Kidney capillary endothelial cell (primary cell): ENCODE results near the gene HOMER2.
"Not testable (repeated sequence)": the region's sequence is repeated elsewhere in the genome, so short reads cannot be mapped to it uniquely, and the experiment has no call there.

Source experiments
- DNase-seq: peaks from one replicate; pipeline ENCODE4 v3.0.0-alpha.2; 2018; ENCODE audit warnings: low spot score

Gene HOMER2

DNA sequence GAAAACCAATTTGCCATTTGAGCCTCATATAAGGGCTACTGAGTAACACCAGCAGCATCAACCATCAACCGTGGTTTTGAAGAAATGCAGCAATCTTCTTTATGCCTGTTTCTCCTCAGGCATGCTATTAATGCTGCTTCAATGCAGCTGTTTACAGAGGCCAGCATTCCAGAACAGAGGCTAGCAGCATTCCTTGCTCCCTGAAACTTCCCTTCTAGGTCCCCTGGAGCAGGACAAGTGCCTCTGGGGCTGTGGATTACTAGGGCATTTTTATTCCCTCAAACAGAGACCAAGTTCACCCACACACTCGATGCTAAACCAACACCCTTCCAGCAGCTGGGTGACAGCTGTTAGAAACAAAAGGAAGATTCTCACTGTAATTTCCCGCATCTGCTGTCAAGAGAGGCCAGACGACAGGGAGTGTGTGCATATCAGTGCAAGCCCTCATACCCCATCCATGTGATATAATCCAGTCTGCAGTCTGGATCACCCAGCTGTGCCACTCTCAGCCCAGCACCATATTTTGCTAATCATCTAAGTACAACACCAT lies 57.5 kb downstream of the HOMER2 start:
- no peak for DNase-seq

DNA sequence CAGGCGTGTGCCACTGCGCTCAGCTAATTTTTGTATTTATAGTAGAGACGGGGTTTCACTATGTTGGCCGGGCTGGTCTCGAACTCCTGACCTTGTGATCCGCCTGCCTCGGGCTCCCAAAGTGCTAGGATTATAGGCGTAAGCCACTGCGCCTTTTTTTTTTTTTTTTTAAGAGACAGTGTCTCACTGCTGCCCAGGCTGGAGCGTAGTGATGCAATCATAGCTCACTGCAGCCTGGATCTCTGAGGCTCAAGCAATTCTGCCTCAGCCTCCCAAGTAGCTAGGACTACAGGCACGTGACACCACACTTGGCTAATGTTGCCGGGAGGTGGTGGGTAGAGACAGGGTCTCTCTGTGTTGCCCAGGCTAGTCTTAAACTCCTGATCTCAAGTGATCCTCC lies 59.0 kb downstream of the HOMER2 start:
- DNase-seq: not testable (repeated sequence)

DNA sequence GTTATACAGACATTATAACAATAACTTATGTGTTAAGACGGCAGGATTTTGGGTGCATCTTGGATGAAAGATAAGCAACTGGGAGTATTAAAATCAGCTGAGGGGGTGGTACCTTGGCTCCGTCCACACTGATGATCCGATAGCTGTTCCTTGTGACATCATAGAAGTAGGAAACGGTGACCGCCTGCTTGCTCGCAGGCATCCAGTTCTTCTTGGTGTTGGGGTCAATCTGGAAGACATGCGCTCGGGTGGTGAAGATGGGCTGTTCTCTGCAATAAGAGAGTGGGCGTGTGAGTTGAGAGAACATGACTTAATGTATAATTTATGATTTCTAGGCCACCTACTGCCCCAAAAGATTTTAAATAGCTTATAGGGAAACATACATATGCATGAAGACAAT lies 59.9 kb downstream of the HOMER2 start:
- no peak for DNase-seq

DNA sequence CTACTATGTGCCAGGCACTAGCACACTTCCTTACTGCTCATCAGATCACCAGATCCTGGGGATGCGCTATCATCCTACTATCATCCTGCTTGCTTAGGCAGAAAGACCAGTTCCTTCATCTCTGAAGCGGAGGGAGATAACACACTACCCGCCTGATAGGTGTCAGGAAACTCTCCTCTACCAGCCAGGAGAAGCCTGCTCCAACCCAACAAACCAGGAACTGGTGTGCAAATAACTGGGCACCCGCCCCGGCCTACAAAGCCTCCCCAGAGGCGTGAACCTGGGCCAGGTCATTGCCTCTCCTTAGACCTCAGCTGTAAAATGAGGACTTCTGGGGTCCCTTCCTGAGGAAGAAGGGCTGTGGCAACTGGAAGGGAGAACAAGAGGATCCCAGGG lies 61.5 kb downstream of the HOMER2 start:
- DNase-seq: no peak

DNA sequence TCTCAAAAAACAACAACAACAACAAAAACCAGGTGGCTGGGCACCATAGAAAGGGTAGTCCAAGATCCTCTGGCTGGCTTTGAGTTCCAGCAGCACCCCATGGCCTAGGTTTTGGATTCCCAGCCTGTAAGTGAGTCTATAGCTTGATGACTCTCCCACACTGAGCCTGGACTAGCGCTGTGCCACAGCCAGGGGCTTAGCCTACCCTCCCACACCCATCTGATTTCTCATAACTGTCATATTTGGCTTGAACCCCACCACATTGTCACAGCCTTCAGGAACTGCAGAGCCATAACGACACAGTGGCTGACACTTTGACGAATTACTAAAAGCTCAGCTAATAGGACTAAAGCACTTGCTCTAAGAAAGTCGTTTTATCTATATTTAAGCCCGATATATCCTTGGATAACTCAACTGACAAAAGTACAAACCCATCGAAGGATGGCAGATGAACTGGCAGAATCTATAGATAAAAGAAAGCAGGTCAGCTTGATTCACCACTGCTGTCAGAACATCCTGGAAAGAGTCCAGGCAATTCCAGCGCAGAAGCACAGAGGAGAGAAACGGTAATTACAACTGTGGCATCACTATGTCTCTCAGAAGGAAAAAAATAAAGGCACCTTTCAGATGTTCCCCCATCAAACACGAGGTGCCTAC lies 62.1 kb downstream of the HOMER2 start:
- no peak for DNase-seq

DNA sequence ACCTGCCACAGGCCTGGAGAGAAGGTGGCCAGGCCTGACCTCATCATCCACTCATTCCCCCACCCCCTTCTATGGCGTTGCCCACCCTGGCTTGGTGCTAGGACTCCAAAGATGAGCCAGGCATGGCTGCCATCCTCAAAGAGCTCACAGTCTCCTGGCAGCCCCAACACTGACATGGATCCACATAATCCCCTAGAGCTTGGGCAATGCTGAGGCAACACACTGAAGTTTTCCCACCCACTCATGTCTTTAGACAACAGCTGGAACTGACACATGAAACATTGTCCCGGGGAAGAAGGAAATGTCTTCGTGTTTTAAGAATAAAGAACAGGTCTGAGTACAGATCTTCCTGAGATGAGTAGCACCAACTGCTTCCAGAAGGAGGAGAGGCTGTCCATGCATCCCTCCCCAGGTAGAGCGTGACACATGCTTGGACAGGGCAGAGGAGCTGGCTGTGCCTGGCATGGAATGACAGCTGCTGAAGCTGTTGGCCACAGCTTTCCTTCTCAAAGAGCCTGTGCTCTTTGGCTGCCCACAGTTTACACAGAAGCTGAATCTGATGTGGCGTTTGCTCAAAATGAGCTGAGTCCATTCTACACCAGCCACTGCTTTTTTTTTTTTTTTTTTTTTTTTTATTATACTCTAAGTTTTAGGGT lies 70.1 kb downstream of the HOMER2 start:
- no peak for DNase-seq

DNA sequence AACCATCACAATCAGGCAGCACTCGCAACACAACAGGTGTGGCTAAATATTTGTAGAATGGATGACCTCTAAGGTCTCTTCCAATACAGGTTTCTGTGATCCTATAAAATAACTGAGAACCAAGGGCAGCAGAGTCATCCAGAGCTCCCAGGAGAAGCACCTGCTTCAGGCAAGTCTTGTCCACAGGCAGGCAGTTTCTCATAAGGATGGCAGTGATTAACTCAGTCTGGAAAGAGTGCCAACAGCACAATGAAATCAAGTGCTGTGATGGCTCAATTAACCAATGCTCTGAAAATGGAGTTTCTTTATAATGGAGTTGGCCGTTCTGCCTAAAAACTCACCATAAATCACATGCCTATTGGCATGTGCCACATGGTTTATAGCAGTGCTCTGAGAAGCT lies 70.8 kb downstream of the HOMER2 start:
- no peak for DNase-seq

DNA sequence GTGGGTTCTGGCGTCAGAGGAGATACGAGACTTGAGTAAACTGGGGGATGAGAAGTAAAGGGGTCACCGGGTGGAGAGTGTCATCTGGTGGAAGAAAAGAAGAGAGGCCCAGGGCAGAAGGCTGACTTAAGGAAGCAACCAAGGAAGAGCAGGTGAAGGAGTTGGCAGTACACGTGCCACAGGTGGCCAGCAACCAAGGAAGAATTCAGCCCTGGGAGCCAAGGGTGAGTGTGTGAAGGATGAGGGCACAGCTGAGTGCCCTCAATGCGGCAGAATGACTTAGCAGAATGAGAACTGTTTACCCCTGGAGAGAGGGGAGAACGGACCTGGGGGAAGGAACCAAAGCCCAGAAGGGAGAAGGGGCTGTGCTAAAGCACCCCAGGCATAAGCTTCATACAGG lies 71.8 kb downstream of the HOMER2 start:
- no peak for DNase-seq

DNA sequence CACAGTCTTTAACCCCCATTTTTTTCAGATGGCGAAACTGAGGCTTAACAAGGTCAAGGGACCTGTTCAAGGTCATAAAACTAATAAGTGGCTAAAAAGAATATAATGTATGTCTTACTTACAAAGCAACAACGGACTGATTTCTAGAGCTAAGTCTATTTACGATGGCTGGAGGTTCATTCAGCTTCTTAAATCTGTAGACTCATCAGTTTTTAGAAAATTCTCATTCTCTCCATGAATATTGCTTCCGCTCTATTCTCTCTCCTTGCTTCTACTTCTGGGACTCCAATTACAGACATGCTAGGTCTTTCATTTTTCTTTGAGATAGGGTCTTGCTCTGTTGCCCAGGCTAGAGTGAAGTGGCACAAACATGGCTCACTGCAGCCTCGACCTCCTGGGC lies 74.2 kb downstream of the HOMER2 start:
- no peak for DNase-seq

DNA sequence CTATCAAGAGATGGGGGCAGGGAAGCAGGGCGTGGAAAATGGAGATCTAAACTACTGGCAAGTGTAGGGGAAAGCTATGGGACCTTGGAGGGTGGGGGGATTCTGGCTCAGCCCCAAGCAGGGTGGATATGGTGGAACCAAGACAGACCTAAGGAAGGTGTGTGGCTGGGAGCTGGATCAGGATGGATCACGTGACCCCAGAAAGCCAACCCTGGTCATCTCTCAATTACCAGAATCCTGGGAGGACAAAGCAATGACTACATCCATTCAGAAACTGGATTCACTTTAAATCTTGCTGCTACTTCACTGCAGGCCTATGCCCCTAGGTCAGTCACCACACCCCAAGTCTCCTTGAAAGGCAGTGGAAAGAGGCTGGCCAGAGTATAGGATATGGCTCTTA lies 74.7 kb downstream of the HOMER2 start:
- DNase-seq: no peak

DNA sequence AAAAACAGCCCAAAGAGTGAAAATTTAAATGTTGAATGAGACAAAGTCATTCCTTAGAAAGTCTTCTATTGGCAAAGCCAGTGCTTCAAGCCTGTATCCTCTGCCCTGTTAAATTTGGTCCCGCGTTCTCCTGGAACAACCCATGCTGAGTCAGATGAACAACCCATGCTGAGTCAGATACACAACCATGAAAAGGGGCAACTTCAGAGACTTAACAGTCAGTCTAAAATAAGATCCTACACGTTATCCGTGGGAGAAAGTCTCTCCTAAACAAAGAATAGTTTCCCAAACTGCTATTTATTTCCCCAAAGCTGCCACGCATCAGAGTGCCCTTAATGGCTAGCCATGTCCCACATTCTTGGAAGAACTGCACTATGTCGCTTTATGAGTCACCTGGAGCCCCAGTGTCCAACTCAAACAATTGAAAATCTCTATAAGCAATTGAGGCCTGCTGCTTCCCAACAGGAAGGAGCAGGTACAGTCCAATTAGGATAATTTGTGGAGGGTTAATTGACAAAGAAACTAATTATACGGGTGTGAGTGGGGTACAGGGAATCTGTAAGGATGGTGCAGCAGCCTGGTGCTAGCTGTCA lies 77.0 kb downstream of the HOMER2 start:
- DNase-seq: no peak

DNA sequence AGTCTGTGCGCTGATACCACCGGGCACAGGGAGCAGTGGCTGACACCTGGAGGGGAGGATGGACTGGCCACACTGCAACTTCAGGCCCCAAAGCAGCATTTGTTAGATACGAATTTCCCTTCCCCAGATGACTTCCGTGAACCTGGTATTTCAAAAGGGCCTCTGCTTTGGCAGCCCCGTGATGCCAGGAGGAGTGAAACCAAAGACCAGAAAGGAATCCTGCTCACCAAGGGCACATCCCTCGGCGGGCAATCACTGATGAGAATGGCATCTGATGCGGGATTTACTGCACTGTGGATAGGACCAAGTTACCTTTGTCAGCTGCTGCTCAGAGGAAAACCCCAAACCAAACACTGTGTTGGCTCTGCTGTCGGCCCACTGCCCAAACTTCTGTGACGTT lies 77.6 kb downstream of the HOMER2 start:
- no peak for DNase-seq

DNA sequence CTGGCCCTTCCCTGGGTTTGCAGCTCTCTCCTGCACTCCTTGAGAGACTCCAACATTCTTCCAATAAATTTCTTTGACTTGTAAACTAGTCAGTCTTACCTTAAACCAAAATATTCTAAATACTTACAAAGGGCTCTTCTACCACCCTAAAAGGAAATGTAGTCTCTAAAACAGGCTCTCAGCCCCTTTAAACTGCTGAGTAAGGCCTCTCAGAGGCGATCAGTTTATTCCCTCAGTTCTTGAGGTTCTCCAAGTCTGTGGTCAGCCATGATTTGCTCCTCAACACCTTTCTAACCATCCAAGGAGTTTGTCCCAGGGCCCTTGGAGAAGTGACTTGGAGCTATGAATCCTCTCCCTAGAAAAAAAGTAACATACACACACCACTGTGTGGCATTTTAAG lies 78.3 kb downstream of the HOMER2 start:
- no peak for DNase-seq

DNA sequence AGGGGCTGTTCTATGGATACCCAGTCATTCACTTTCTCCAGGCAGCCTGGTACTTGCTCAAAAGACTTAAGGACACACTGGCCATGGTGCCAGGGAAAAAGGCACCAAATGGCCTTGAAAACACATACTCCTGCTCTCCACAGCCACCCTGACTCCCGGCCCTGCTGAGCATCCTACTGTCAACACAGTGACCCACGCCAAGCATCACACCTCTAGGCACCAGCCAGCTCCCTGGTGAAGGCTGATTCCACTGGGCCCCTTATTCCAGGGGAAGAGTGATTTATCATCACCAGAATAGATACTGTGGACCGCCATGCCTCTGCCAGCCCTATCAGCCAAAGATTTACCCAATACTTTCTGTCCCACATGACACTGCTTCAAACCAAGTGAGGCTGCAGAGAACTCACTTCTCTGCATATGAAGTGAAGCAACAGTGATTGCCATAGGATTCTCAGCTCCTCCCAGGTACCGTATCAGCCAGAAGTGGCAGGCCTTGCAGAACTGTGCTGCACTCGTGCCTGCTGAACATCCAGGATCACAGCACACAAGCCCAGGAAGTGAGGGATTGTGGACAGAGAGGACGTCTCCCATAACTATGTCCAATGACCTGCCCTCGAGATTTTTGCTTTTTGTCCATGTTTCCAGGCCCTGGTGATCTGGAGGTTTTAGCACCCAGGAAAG lies 79.4 kb downstream of the HOMER2 start:
- DNase-seq: no peak

DNA sequence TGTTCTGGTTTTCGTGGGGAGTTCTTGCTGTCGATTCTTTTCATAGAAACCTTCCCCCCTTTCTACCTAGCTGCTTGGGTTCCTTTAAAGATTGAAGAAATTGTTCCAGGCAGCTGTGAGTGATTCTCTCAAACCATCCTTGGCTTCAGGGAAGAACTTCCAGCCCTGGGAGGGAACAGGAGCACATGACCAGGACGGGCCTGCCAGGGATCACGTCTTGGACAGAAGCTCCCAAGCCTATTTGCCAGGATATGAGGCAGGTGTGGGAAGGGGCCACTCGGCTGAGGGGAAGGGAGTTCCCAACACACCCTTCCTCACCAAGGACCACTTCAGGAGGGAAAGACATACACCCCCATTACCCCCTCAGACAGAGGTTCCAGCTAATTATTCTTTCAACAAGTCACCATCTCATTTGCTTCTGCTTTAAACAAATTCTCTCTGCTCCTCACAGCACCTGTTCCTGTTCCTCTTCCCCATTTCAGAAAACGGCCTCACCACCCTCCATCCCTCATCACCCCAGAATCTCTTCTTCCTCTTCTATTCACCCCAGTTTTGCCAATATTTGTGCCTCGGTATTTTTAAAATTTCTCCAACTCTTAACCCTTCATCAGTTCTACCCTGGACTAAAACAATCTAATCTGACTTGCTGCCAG lies 80.6 kb downstream of the HOMER2 start:
- no peak for DNase-seq

DNA sequence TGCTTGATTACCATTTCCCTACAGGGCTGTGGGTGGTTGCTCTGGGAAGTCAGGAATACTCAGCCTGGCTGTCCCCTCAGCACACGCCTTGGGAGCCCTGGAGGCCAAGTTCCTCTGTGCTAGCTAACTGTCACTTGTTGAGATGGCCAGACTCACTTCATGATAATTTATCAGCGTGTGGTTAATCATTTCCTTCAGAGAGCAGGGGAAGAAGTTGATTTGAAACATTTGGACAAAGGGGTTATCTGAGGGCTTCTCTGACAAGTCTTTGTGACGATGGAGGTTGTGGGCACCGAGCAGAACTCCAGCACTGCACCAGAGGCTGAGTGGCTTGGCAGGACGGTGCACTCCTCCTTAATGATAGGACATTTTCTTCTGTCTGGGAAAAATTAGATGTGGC lies 81.2 kb downstream of the HOMER2 start:
- no peak for DNase-seq

DNA sequence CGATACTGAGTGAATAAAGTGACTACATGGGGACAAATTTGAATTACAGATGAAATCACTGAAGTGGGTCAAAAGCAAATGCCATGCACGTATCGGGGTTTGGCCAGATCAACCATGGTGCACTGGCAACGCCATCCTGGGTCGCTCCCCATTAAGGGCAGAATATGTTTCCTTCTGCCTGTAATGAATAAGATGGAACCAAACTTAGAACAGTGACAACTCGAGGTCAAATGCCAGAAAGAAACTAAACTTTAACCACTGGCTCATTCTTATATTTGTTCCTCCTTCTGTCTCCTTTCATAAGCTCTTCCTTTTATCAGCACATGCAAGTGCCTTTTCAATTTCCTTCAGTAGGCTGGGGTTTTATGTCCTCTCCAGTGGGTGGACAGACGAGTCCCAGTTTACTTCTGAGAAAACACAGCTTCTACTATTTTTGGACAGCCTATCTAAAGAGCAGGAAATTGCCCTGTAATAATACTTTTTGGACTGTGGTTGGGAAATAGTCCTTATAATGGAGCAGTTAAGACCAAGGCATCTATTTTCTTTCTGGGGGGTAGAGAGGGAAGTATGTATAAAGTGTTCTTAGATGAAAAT lies 81.7 kb downstream of the HOMER2 start:
- no peak for DNase-seq

DNA sequence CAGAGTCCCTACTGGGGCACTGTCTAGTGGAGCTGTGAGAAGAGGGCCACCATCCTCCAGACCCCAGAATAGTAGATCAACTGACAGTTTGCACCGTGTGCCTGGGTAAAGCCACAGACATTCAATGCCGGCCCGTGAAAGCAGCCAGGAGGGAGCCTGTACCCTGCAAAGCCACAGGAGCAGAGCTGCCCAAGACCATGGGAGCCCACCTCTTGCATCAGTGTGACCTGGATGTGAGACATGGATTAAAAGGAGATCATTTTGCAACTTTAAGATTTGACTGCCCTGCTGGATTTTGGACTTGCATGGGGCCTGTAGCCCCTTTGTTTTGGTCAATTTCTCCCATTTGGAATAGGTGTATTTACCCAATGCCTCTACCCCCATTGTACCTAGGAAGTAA lies 86.5 kb downstream of the HOMER2 start:
- DNase-seq: not testable (repeated sequence)

DNA sequence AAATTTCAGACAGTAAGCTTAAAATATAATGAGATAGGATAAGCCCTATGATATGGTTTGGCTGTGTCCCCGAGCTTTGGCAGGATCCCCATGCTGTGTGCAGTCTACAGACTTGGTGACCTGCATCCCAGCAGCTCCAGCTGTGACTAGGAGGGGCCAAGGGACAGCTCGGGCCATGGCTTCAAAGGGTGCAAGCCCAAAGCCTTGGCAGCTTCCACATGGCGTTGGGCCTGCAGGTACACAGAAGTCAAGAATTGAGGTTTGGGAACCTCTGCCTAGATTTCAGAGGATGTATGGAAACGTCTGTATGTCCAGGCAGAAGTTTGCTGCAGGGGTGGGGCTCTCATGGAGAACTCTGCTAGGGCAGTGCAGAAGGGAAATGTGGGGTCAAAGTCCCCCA lies 86.9 kb downstream of the HOMER2 start:
- DNase-seq: not testable (repeated sequence)

DNA sequence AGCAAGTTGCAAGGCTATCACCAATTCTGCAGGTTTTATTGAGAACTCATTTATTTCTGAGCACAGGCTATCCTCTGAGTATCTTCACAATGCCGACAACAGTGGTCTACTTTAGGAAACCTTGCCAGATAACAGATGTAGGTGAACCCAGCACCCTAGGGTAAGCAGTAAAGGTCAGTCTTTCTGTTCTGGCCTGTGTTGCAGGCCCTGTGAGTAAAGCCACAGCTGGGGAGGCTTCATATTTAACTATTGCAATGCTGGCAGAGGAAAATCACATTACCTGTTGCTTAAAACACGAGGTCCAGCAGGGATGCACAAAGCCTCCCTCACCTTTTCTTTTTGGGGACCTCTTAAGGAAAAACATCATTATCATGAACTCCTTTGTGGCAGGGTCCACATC lies 87.6 kb downstream of the HOMER2 start:
- no peak for DNase-seq

DNA sequence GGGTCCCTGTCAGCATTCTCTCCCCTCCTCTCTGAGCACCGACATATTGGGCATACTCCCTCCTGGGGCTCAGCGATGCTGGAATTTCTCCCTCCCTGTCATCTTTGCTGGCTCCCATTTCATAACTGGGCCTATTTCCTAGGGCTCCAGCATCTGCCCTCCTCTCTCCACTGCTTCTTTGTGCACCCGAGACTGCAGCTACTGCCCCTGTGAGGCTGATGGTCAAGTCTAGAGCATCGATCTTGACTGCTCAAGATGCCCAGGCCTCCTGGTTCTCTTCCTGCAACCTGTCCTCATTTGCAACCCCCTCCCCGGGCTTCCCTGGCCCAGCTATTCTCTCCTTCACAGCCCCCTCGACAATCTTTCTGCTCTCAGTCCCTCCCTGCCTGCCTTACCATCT lies 89.6 kb downstream of the HOMER2 start:
- DNase-seq: no peak

DNA sequence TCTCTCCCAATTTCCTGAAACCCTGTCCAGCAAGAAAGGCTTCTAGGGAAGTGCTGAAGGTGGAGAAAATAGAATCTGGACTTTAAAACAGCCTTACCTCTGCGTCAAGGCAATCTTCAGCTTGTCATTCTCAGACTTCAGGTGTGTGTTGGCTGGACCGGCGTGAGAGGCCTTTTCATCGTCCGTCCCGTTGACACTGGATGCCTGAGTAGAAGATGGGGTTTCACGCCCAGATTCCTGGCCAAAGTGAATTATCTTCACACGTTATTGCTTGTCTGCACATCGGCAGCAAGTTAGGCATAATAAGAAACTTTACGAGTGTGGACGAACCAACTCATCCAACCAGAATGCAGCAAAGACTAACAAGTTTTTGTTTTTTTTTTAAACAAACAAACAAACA lies 93.6 kb downstream of the HOMER2 start:
- no peak for DNase-seq
